Measurements from ENCODE around the gene OIP5. TPM values are rescaled to one million over a fixed set of nuclear protein-coding genes. Genes with fewer than 3 reads are reported as not detected.
"Not testable (repeated sequence)": the region's sequence is repeated elsewhere in the genome, so short reads cannot be mapped to it uniquely, and the experiment has no call there.

The OIP5 gene
- total RNA-seq, 2 donors from 2014 or later: 0.56 TPM; not detected in 1

DNA sequence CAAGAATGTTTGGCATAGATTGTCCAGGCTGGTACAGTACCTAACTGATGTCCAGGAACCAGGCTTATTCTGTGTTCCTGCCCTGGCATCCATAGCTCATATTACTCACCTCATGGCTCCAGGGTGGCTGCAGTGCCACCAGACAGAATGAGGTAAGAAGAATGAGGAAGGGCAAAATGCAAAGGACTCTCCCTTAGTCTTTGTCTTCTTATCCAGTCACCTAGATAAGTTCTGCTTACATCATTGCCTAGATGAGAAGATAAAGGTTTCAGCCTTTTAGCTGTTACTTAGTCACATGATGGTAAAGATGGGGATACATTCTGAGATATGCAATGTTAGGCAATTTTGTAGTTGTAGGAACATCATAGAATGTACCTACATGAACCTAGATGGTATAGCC is 55.6 kb downstream of the OIP5 start:
- no peak for DNase-seq (ENCODE audit: low spot score)
- intact Hi-C loops (cut with DNase I): no loop called here

GRCh38 chr15:41269887-41270286 is 62.5 kb downstream of the OIP5 start:
- intact Hi-C loops (cut with DNase I): no loop called here

GRCh38 chr15:41263891-41264351 is 68.5 kb downstream of the OIP5 start:
- no peak for DNase-seq (ENCODE audit: low spot score)
- intact Hi-C loops (cut with DNase I): no loop called here

More at GRCh38 chr15:41269887-41270286, 62.5 kb downstream of the OIP5 start:
- no peak for DNase-seq (ENCODE audit: low spot score)

GRCh38 chr15:41262571-41262970 is 69.8 kb downstream of the OIP5 start:
- intact Hi-C loops (cut with DNase I): no loop called here
- DNase-seq (ENCODE audit: low spot score): no peak

- intact Hi-C loops (cut with DNase I); DNase-seq (ENCODE audit: low spot score): not testable (repeated sequence)
Observed at GRCh38 chr15:41260924-41261323, 71.5 kb downstream of the OIP5 start.

- DNase-seq (ENCODE audit: low spot score): no peak
- intact Hi-C loops (cut with DNase I): no loop called here
Observed at GRCh38 chr15:41259546-41260189, 72.7 kb downstream of the OIP5 start.

Other genes starting within 250 kb of the OIP5 start
- 10 to 100 TPM; 21.4 to 25.5 TPM for gene INO80, start 216.3 kb downstream of the OIP5 start, total RNA-seq
- gene EXD1, start 101.8 kb downstream of the OIP5 start, total RNA-seq: not detected
- 10 to 100 TPM; 66.9 to 73.8 TPM for gene CHP1, start 101.3 kb downstream of the OIP5 start, total RNA-seq
- gene NUSAP1, start 290 bp upstream of the OIP5 start, total RNA-seq: 1 to 10 TPM; 1.3 to 2.0 TPM
- 10 to 100 TPM; 10.5 to 13.8 TPM for gene NDUFAF1, start 69.9 kb upstream of the OIP5 start, total RNA-seq
- 10 to 100 TPM; 22.9 to 25.6 TPM for gene RTF1, start 84.5 kb upstream of the OIP5 start, total RNA-seq
- under 1 TPM; 0.28 to 0.33 TPM for gene ITPKA, start 161.3 kb upstream of the OIP5 start, total RNA-seq
- under 1 TPM; 0.24 to 0.46 TPM for gene LTK, start 181.2 kb upstream of the OIP5 start, total RNA-seq
- gene RPAP1, start 211.7 kb upstream of the OIP5 start, total RNA-seq: 10 to 100 TPM; 16.3 to 19.9 TPM
- 1 to 10 TPM; 5.0 to 8.7 TPM for gene TYRO3, start 226.6 kb upstream of the OIP5 start, total RNA-seq

Measured in posterior vena cava (tissue), 2 donors.